SK-N-SH treated with all-trans-retinoic acid at 6 μM for 48 hours (cell line): ENCODE data around the gene TIAM1.

ENCODE experiments used
- BACH2 ChIP-seq: fragments of 250-450 bp; sonication (Bioruptor Pico); IDR thresholded peaks from 2 replicates; pipeline ENCODE4 v1.9.0; 2021; ENCODE audit warnings: mild to moderate bottlenecking, borderline replicate concordance
- ESRRG ChIP-seq: fragments of 250-450 bp; sonication (Bioruptor Pico); IDR thresholded peaks from 2 replicates; pipeline ENCODE4 v1.6.1; 2021; ENCODE audit warnings: mild to moderate bottlenecking
- GLIS3 ChIP-seq: fragments of 250-450 bp; sonication (Bioruptor Pico); IDR thresholded peaks from 2 replicates; pipeline ENCODE4 v1.5.0; 2020; ENCODE audit warnings: mild to moderate bottlenecking, moderate library complexity
- ISL1 ChIP-seq: fragments of 250-450 bp; sonication (Bioruptor Pico); IDR thresholded peaks from 2 replicates; pipeline ENCODE4 v2.1.2; 2022; ENCODE audit warnings: mild to moderate bottlenecking, moderate library complexity
- PPARA ChIP-seq: fragments of 250-450 bp; sonication (Bioruptor Pico); IDR thresholded peaks from 2 replicates; pipeline ENCODE4 v1.5.0; 2020; ENCODE audit warnings: mild to moderate bottlenecking, borderline replicate concordance
- ZFP3 ChIP-seq: fragments of 250-450 bp; sonication (Bioruptor Pico); IDR thresholded peaks from 2 replicates; pipeline ENCODE4 v1.5.0; 2020; ENCODE audit warnings: mild to moderate bottlenecking, moderate library complexity
- ZFP30 ChIP-seq: fragments of 450-650 bp; formaldehyde crosslinking; IDR thresholded peaks from 2 replicates; pipeline ENCODE4 v1.5.0; 2022; ENCODE audit warnings: mild to moderate bottlenecking, moderate library complexity
- ZNF565 ChIP-seq: fragments of 450-650 bp; formaldehyde crosslinking; conservative IDR thresholded peaks from 2 replicates; pipeline ENCODE4 v1.5.0; 2020; ENCODE audit warnings: low read depth, mild to moderate bottlenecking, moderate library complexity
- ZNF70 ChIP-seq: fragments of 450-650 bp; formaldehyde crosslinking; IDR thresholded peaks from 2 replicates; pipeline ENCODE4 v1.5.0; 2020; ENCODE audit warnings: mild to moderate bottlenecking, moderate library complexity
- ZNF8 ChIP-seq: fragments of 450-650 bp; formaldehyde crosslinking; IDR thresholded peaks from 2 replicates; pipeline ENCODE4 v1.5.0; 2020; ENCODE audit warnings: mild to moderate bottlenecking, moderate library complexity
- TF ChIP-seq, protein P1 (sequence below): fragments of 250-450 bp; sonication (Bioruptor Pico); IDR thresholded peaks from 2 replicates; pipeline ENCODE4 v1.5.1; 2021; ENCODE audit warnings: mild to moderate bottlenecking, moderate library complexity
- TF ChIP-seq, protein P2 (sequence below): fragments of 250-450 bp; sonication (Bioruptor Pico); IDR thresholded peaks from 2 replicates; pipeline ENCODE4 v1.5.0; 2020; ENCODE audit warnings: mild to moderate bottlenecking, moderate library complexity
- TF ChIP-seq, protein P3 (sequence below): fragments of 250-450 bp; sonication (Bioruptor Pico); IDR thresholded peaks from 2 replicates; pipeline ENCODE4 v1.5.1; 2020; ENCODE audit warnings: low read depth, mild to moderate bottlenecking, moderate library complexity

DNA sequence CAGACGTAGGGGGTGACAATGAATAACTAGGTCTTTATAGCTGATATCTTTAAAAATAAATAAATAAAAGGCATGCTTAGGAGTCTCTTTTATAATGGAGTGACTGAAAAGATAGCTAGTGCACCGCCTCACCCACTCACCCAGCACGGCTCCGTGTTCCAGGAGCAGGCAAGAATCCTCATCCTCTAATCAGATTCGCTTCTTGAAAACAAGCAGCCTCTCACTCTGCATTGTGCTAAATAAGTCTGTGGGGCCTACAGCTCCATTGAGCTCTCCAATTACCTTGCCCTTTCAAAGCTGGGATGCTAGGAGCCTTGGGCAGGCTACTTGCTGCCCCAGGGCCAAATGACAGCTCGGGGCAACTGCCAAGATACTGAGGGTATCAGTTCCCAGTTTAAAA lies 91.5 kb downstream of the TIAM1 start:
- TF ChIP-seq PPARA (no peak), BACH2 (CRISPR knock-in tag) (no peak), ZNF8 (CRISPR knock-in tag) (no peak), ZNF565 (no peak), GLIS3 (no peak), ISL1 (CRISPR knock-in tag) (no peak), ZFP3 (no peak), ZFP30 (CRISPR knock-in tag) (no peak), ZNF70 (CRISPR knock-in tag) (no peak), ESRRG (CRISPR knock-in tag) (no peak)
- TF ChIP-seq, protein P1, sequence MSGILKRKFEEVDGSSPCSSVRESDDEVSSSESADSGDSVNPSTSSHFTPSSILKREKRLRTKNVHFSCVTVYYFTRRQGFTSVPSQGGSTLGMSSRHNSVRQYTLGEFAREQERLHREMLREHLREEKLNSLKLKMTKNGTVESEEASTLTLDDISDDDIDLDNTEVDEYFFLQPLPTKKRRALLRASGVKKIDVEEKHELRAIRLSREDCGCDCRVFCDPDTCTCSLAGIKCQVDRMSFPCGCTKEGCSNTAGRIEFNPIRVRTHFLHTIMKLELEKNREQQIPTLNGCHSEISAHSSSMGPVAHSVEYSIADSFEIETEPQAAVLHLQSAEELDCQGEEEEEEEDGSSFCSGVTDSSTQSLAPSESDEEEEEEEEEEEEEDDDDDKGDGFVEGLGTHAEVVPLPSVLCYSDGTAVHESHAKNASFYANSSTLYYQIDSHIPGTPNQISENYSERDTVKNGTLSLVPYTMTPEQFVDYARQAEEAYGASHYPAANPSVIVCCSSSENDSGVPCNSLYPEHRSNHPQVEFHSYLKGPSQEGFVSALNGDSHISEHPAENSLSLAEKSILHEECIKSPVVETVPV (CRISPR knock-in tag) = no peak
- TF ChIP-seq, protein P2, sequence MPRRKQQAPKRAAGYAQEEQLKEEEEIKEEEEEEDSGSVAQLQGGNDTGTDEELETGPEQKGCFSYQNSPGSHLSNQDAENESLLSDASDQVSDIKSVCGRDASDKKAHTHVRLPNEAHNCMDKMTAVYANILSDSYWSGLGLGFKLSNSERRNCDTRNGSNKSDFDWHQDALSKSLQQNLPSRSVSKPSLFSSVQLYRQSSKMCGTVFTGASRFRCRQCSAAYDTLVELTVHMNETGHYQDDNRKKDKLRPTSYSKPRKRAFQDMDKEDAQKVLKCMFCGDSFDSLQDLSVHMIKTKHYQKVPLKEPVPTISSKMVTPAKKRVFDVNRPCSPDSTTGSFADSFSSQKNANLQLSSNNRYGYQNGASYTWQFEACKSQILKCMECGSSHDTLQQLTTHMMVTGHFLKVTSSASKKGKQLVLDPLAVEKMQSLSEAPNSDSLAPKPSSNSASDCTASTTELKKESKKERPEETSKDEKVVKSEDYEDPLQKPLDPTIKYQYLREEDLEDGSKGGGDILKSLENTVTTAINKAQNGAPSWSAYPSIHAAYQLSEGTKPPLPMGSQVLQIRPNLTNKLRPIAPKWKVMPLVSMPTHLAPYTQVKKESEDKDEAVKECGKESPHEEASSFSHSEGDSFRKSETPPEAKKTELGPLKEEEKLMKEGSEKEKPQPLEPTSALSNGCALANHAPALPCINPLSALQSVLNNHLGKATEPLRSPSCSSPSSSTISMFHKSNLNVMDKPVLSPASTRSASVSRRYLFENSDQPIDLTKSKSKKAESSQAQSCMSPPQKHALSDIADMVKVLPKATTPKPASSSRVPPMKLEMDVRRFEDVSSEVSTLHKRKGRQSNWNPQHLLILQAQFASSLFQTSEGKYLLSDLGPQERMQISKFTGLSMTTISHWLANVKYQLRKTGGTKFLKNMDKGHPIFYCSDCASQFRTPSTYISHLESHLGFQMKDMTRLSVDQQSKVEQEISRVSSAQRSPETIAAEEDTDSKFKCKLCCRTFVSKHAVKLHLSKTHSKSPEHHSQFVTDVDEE (CRISPR knock-in tag) = no peak
- TF ChIP-seq, protein P3, sequence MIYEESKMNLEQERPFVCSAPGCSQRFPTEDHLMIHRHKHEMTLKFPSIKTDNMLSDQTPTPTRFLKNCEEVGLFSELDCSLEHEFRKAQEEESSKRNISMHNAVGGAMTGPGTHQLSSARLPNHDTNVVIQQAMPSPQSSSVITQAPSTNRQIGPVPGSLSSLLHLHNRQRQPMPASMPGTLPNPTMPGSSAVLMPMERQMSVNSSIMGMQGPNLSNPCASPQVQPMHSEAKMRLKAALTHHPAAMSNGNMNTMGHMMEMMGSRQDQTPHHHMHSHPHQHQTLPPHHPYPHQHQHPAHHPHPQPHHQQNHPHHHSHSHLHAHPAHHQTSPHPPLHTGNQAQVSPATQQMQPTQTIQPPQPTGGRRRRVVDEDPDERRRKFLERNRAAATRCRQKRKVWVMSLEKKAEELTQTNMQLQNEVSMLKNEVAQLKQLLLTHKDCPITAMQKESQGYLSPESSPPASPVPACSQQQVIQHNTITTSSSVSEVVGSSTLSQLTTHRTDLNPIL = no peak
